ENCODE measurements around the gene ATP5F1C. TPM values are rescaled to one million over a fixed set of nuclear protein-coding genes. Genes with fewer than 3 reads are reported as not detected.

ATP5F1C gene
- 251 to 328 TPM (median 285 TPM) in 5 replicates for total RNA-seq (2022; extraction: Qiagen RNA extraction)

DNA sequence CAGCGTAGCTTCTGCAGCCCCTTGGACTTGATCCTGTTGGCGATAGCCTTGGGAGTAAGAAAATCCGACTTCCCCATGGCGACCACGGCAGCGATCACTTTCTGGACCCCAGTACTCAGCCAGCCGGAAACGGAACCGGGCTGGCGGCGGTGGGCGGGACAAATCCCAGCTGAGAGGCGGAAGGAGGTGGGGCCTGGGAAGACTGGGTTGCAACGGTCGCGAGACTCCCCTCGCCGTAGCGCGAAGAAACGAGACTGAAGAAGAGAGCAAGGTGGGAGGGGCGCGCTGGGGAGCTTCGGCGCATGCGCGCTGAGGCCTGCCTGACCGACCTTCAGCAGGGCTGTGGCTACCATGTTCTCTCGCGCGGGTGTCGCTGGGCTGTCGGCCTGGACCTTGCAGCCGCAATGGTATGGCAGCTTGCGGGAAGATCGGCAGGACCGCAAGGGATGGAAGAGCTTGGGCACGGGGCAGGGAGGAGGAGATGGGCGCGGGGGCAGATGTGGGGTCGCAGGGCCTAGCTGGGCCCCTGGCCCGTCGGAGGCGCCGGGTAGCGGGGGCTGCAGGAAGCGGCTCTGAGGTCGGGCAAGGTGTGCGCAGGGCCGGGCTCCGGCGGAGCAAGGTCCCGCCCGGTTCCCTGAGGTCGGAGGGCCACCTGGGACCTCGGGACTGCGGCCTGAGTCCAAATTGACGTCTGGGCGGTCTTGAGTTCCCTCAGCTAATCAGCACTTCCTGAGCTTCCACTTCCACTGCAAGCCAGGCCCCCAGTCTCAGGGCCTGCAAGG lies at the start of gene ATP5F1C, which contains the start of gene KIN:
TSS of gene ATP5F1C (plus strand) at position 321 of the 782 bp plus-strand sequence. CDS start at position 352, 31 bp downstream.
TSS of gene KIN (minus strand) at position 137 of the 782 bp plus-strand sequence. CDS start at position 77, 60 bp downstream.

DNA sequence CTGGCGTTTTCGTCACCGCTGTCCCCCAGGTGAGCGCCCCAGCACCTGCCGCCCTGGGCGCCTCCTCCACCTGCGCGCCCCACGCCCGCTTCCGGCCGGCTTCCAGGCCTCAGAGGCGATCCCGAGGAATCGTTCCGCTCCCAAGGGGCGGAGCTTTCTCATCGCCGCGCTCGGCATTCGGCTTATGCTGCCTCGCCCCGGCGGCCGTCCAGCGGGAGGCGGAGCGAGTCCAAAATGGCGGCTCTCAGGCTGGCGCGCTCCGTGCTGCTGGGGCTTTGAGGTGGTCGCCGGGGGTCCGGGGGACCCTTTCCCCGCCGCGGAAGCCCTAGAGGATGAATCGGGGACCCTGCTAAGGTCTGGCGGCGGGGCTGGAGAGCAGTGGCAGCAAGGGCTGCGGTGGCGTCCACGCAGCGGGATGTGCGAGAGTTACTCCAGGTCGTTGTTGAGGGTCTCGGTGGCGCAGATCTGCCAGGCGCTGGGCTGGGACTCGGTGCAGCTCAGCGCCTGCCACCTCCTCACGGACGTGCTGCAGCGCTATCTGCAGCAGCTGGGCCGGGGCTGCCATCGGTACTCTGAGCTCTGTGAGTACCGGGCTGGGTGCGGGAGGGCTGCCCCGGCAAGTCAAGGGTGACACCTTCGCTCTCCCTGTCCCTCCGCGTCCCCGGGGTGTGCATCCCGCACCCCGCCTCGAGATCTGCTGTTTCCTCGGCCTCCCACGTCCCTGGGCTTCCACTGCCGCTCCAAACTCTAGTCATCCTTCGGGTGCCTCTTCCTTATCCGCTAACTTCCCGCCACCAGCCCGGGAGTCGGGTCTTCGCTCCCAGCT lies 30.5 kb downstream of the ATP5F1C start, which contains the start of gene TAF3:
TSS of gene TAF3 (plus strand) at position 211 of the 826 bp plus-strand sequence. CDS start at position 416, 205 bp downstream.

Other genes starting within 250 kb of the ATP5F1C start
- gene ITIH5, start 121.2 kb upstream of the ATP5F1C start, total RNA-seq (2022; extraction: Qiagen RNA extraction) = 0.06 to 0.16 TPM (median 0.08 TPM) in 5 replicates
- 0.17 to 0.38 TPM (median 0.29 TPM) in 5 replicates for gene ITIH2, start 84.9 kb upstream of the ATP5F1C start, total RNA-seq (2022; extraction: Qiagen RNA extraction)
- 11.6 to 17.8 TPM (median 12.7 TPM) in 5 replicates for gene KIN, start 184 bp upstream of the ATP5F1C start, total RNA-seq (2022; extraction: Qiagen RNA extraction)
- 7.0 to 9.0 TPM (median 7.8 TPM) in 5 replicates for gene TAF3, start 30.3 kb downstream of the ATP5F1C start, total RNA-seq (2022; extraction: Qiagen RNA extraction)

Data from A549 treated with CORT108297 at 1 μM for 4 hours (cell line).